HG02870 (cell line): Measurements from ENCODE around the gene NSUN6.
"Not testable (repeated sequence)": the region's sequence is repeated elsewhere in the genome, so short reads cannot be mapped to it uniquely, and the experiment has no call there.

Experiments
- ATAC-seq: cut with Tn5 transposase; IDR thresholded peaks from one replicate; pipeline ENCODE4 v1.9.1; 2021; ENCODE audit warnings: mild to moderate bottlenecking, moderate library complexity; ENCODE audit not compliant: unreplicated experiment

Gene NSUN6

DNA sequence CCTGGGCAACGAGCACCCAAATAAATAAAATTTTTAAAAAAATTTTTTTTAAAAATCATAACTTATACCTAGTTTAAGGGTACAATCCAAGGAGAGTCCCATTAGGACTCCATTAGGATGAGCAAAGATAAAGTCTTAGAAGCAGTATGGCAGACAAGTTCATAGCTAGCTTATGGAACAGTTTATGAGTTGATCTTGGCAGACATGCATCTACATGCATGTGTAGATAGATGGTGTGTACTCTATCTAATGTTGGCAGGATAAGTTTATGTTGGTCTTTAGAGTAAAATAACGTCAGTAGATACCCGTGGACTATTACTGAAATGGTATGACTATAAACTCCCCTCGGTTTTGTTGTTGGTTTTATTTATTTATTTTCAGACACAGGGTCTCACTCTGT, 40.2 kb downstream of the NSUN6 start:
- ATAC-seq = no peak

GRCh38 chr10:18610517-18610916, 40.9 kb downstream of the NSUN6 start:
- no peak for ATAC-seq

- ATAC-seq = no peak
Observed at GRCh38 chr10:18608596-18608995, 42.8 kb downstream of the NSUN6 start.

GRCh38 chr10:18607503-18608378, 43.6 kb downstream of the NSUN6 start:
- no peak for ATAC-seq

- ATAC-seq = no peak
Observed at GRCh38 chr10:18606051-18606695, 45.2 kb downstream of the NSUN6 start.

GRCh38 chr10:18601321-18601720, 50.1 kb downstream of the NSUN6 start:
- no peak for ATAC-seq

DNA sequence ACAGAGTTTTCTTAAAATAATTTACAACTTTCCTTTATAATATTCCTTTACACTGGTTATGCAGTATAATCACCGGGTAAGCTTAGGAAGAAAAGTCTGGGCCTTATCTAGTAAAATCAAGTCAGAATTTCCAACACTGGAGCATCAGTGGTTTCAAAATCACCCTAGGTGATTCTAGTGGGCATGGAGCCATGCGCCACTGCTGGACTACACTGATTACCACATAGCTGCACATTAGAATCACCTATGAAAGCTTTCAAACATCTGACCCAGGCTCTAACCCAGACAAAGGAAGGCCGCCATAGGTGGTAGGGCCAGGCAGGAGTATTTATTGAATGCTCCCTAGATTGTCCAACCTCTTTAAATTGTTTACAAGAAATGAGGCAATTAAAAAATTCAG, 52.0 kb downstream of the NSUN6 start:
- no peak for ATAC-seq

- ATAC-seq = no peak
Observed at GRCh38 chr10:18594574-18595156, 56.7 kb downstream of the NSUN6 start.

- ATAC-seq = not testable (repeated sequence)
Observed at GRCh38 chr10:18591141-18591540, 60.2 kb downstream of the NSUN6 start.

GRCh38 chr10:18586637-18587036, 64.8 kb downstream of the NSUN6 start:
- ATAC-seq = not testable (repeated sequence)

- ATAC-seq = no peak
Observed at GRCh38 chr10:18583575-18584270, 67.7 kb downstream of the NSUN6 start.

DNA sequence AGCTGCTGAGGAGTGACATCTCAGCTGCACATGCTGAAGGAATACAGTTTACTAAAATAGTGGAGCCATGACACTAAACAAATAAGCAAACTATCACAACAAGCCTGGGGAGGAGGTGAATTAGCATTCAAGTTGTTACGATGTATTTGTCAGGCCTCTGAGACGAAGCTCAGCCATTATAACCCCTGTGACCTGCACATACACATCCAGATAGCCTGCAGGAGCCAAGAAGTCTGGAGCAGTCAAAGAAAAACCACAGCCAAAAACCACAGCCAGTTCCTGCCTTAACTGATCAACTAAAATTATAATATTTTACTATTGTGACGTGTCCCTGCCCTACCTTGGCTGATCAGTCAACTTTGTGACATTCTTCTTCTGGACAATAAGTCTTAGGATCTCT, 68.6 kb downstream of the NSUN6 start:
- ATAC-seq = no peak

DNA sequence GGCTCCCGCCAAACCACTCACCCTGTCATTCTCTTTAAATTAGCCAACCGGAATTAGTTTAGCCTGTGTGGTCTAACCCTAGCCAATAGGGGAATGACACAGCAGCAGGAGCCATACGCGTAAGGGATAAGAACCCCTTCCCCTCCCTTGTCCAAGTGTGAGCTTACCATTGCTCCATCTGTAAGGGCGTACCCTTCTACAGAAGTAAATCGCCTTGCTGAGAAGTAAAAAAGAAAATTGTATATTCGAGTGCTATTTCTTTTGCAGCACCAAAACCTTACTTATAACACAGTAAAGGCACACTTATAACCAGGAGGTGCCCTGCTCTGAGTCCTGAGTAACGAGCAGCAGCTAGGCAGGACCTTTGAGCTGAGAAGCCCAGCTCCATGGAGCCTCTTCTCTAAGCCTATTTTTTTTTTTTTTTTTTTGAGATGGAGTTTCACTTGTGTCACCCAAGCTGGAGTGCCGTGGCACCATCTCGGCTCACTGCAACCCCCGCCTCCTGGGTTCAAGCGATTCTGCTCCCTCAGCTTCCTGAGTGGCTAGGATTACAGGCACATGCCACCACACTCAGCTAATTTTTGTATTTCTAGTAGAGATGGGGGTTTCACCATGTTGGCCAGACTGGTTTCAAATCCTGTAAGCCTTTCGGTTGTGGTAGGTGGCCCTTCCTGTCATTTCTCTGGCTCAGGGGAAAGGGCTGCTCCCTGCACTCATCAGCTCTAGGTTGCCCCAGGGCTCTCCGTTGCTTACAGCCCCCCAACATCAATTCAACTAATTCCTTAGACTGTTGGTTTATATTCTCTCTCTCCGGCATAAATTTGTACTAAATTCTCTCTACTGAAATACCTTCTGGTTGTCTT, 73.3 kb downstream of the NSUN6 start:
- no peak for ATAC-seq

DNA sequence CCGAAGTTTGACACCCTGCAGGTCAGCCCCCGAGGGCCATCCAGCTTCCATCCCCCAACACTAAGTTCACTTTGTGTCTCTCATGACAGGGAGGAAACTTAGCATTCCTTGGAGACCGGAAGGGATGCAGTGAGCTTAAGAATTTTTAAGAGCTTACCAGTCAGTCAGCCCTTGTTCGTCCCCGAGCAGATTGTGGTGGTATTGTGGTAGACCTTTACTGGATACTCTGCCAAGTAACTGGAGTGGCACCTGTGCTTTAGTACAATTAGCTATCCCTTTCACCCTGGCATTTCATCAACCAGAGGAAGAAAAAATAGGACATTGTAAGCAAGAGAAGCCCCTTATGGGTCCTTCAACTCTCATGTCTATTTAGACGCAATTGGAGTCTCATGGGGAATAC, 74.8 kb downstream of the NSUN6 start:
- no peak for ATAC-seq

GRCh38 chr10:18572959-18573561, 78.3 kb downstream of the NSUN6 start:
- no peak for ATAC-seq

GRCh38 chr10:18571780-18572179, 79.6 kb downstream of the NSUN6 start:
- no peak for ATAC-seq

- no peak for ATAC-seq
Observed at GRCh38 chr10:18571076-18571475, 80.3 kb downstream of the NSUN6 start.

- ATAC-seq = not testable (repeated sequence)
Observed at GRCh38 chr10:18570386-18570785, 81.0 kb downstream of the NSUN6 start.

- no peak for ATAC-seq
Observed at GRCh38 chr10:18567343-18567856, 84.0 kb downstream of the NSUN6 start.

GRCh38 chr10:18566177-18566576, 85.2 kb downstream of the NSUN6 start:
- ATAC-seq = no peak
